SU-DHL-6 (cell line): ENCODE measurements around the gene SMURF2.
"Not testable (repeated sequence)": the region's sequence is repeated elsewhere in the genome, so short reads cannot be mapped to it uniquely, and the experiment has no call there.

ENCODE experiments used
- H2AFZ ChIP-seq: fragments of 200-600 bp; sonication (generic); 2 replicates; pipeline ENCODE4 v1.6.1; 2014; ENCODE audit warnings: low read depth, mild to moderate bottlenecking, moderate library complexity, mixed read lengths, antibody characterized with exemption, low read length; ENCODE audit not compliant: severe bottlenecking
- H3F3A ChIP-seq: fragments of 200-600 bp; shearing (Covaris generic); 2 replicates; pipeline ENCODE4 v1.6.0; 2016; ENCODE audit warnings: antibody characterized with exemption, mild to moderate bottlenecking; ENCODE audit not compliant: insufficient read depth
- H3K27ac ChIP-seq: fragments of 200-600 bp; sonication (generic); 2 replicates; pipeline ENCODE4 v1.5.1; 2016; ENCODE audit warnings: low read depth, mild to moderate bottlenecking, low read length, moderate library complexity, mixed read lengths
- H3K27me3 ChIP-seq: fragments of 200-600 bp; sonication (generic), shearing (Covaris generic); 2 replicates; pipeline ENCODE4 v1.6.0; 2014; ENCODE audit warnings: mild to moderate bottlenecking, low read length
- H3K36me3 ChIP-seq: fragments of 200-600 bp; sonication (generic); 2 replicates; pipeline ENCODE4 v1.6.1; 2014; ENCODE audit warnings: mild to moderate bottlenecking, low read length, mixed read lengths
- H3K4me2 ChIP-seq: fragments of 300-600, 200-600 bp; shearing (Covaris generic), sonication (generic); 2 replicates; pipeline ENCODE4 v1.6.0; 2014; ENCODE audit warnings: low read length, low read depth, mild to moderate bottlenecking; ENCODE audit not compliant: poor library complexity, severe bottlenecking
- H3K4me3 ChIP-seq: fragments of 200-600 bp; sonication (generic); 2 replicates; pipeline ENCODE4 v1.5.1; 2014; ENCODE audit warnings: antibody characterized with exemption, low read length, mild to moderate bottlenecking, mixed read lengths; ENCODE audit not compliant: insufficient read depth, poor library complexity, severe bottlenecking
- H3K79me2 ChIP-seq: fragments of 200-600 bp; sonication (generic); 2 replicates; pipeline ENCODE4 v1.6.1; 2014; ENCODE audit warnings: mild to moderate bottlenecking, low read length, moderate library complexity; ENCODE audit not compliant: insufficient read depth
- H3K9ac ChIP-seq: fragments of 200-600 bp; sonication (generic); 2 replicates; pipeline ENCODE4 v1.7.0; 2014; ENCODE audit warnings: mild to moderate bottlenecking, low read length
- H3K9me2 ChIP-seq: fragments of 200-600 bp; sonication (generic); replicated peaks from 2 replicates; pipeline ENCODE4 v1.6.1; 2014; ENCODE audit warnings: low read length; ENCODE audit not compliant: insufficient read depth
- H3K9me3 ChIP-seq: fragments of 200-600 bp; sonication (generic); 2 replicates; pipeline ENCODE4 v1.6.1; 2014; ENCODE audit warnings: low read length, mixed read lengths; ENCODE audit not compliant: insufficient read depth
- H4K20me1 ChIP-seq: fragments of 200-600 bp; sonication (generic); 2 replicates; pipeline ENCODE4 v1.6.1; 2014; ENCODE audit warnings: low read depth, mild to moderate bottlenecking, antibody characterized with exemption, low read length, moderate library complexity, mixed read lengths
- CTCF ChIP-seq: fragments of 200-600 bp; sonication (generic); IDR thresholded peaks from one replicate; pipeline ENCODE4 v1.5.1; 2017; ENCODE audit warnings: antibody characterized with exemption, mild to moderate bottlenecking, low read length, moderate library complexity; ENCODE audit not compliant: insufficient read depth, poor library complexity, severe bottlenecking
- EZH2phosphoT487 ChIP-seq: fragments of 200-600 bp; sonication (generic), shearing (Covaris generic); conservative IDR thresholded peaks from 2 replicates; pipeline ENCODE4 v1.6.1; 2018; ENCODE audit warnings: mild to moderate bottlenecking, antibody characterized with exemption, low read length, moderate library complexity, mixed read lengths

The SMURF2 gene

GRCh38 chr17:64579917-64580316, 82.2 kb downstream of the SMURF2 start:
- no peaks in the 10 kb centered on the region; the same call in 1 of the 2 replicates for H3F3A ChIP-seq
- no peak overlapping the region for H2AFZ ChIP-seq
- H3K27ac ChIP-seq = no peak overlapping the region
- H3K27me3 ChIP-seq = no peaks in the 10 kb centered on the region
- H3K36me3 ChIP-seq = peaks cover 5% of the 10 kb centered on the region; the same call in 1 of the 2 replicates
- no peak overlapping the region for H3K4me3 ChIP-seq
- no peaks in the 10 kb centered on the region for H4K20me1 ChIP-seq
- H3K9me3 ChIP-seq = no peaks in the 10 kb centered on the region
- no peak overlapping the region for H3K9ac ChIP-seq
- H3K9me2 ChIP-seq = no peaks in the 10 kb centered on the region
- TF ChIP-seq CTCF = no peak
- H3K4me2 ChIP-seq = no peak overlapping the region
- no peaks in the 10 kb centered on the region for H3K79me2 ChIP-seq

- H3F3A ChIP-seq, H3K36me3 ChIP-seq, H3K4me3 ChIP-seq, H3K79me2 ChIP-seq, H3K27ac ChIP-seq, H3K9me2 ChIP-seq, H3K27me3 ChIP-seq, H3K4me2 ChIP-seq, H4K20me1 ChIP-seq, H3K9me3 ChIP-seq, H2AFZ ChIP-seq, H3K9ac ChIP-seq: not testable (repeated sequence)
Measured at GRCh38 chr17:64577025-64577424, 85.1 kb downstream of the SMURF2 start.

- Histone ChIP-seq H2AFZ (no peak overlapping the region), H3K27me3 (no peaks in the 10 kb centered on the region), H3F3A (peaks cover 8% of the 10 kb centered on the region), H3K9me3 (no peaks in the 10 kb centered on the region), H4K20me1 (no peaks in the 10 kb centered on the region), H3K36me3 (peaks cover 2% of the 10 kb centered on the region; the same call in 1 of the 2 replicates), H3K27ac (no peak overlapping the region), H3K9ac (no peak overlapping the region), H3K4me2 (no peak overlapping the region), H3K9me2 (no peaks in the 10 kb centered on the region), H3K4me3 (no peak overlapping the region), H3K79me2 (no peaks in the 10 kb centered on the region)
- TF ChIP-seq CTCF (no peak), EZH2phosphoT487 (no peak)
Measured at GRCh38 chr17:64575431-64575830, 86.7 kb downstream of the SMURF2 start.

GRCh38 chr17:64574646-64575045, 87.5 kb downstream of the SMURF2 start:
- Histone ChIP-seq H3K27ac (no peak overlapping the region), H3K79me2 (no peaks in the 10 kb centered on the region), H2AFZ (no peak overlapping the region), H3K9me2 (no peaks in the 10 kb centered on the region), H3K27me3 (no peaks in the 10 kb centered on the region), H3K9me3 (no peaks in the 10 kb centered on the region), H3K4me3 (no peak overlapping the region), H4K20me1 (no peaks in the 10 kb centered on the region), H3F3A (peaks cover 8% of the 10 kb centered on the region), H3K4me2 (no peak overlapping the region), H3K9ac (no peak overlapping the region), H3K36me3 (no peaks in the 10 kb centered on the region; the same call in 1 of the 2 replicates)
- no peak for TF ChIP-seq EZH2phosphoT487
- no peak for TF ChIP-seq CTCF
